ENCODE measurements around the gene SSH2. TPM values are rescaled to one million over a fixed set of nuclear protein-coding genes. Genes with fewer than 3 reads are reported as not detected.

Gene SSH2
- total RNA-seq, 2 experiments from 2014 or later = 32.6 to 36.1 TPM

- ChIA-PET POLR2A (no interaction called here), CTCF (interaction anchor here (0.8 to 6.0 kb wide), 3 partner anchors 9 to 35 kb away, joined by 3 to 37 read pairs (median 3); no protein-coding TSS in a partner anchor)
- no peak for ATAC-seq
- Mint-ChIP-seq H3K27me3 (no peaks in the 10 kb centered on the region), H3K27ac (no peak overlapping the region), H3K4me1 (peaks cover 42% of the 10 kb centered on the region), H3K4me3 (no peak overlapping the region), H3K9me3 (ENCODE audit: low read depth) (no peaks in the 10 kb centered on the region), H3K36me3 (ENCODE audit: low read depth) (peaks cover 42% of the 10 kb centered on the region)
- DNase-seq = no peak
- intact Hi-C loops (cut with DNase I, micrococcal nuclease) = no loop called here
Observed at GRCh38 chr17:29582772-29583171, 347.3 kb downstream of the SSH2 start.

DNA sequence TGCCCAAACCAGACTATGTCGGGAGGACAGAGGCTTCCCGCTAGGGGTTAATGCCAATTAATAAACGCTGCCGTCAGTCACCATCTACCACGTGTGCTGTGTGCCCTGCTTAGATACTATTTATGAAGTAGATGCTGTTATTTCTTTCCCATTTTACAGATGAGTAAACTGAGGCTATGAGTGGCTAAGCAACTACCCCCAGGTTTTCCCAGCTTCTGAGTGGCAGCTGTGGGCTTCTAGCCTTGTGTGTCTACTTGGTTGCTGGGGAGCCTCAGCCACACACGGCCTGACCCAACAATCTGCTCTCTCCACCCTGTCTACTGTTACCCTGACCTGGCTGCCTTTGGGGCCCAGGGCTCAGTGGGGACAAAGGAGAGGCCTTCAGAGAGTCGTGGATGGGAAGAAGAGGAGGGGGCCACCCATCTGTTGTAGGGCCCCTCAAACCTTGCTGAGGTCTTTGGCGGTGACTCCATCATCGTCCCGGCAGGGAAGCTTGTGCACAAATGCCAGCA, 347.7 kb downstream of the SSH2 start:
- Mint-ChIP-seq H3K4me1 (peaks cover 38% of the 10 kb centered on the region), H3K4me3 (no peak overlapping the region), H3K27me3 (no peaks in the 10 kb centered on the region), H3K27ac (no peak overlapping the region), H3K36me3 (ENCODE audit: low read depth) (peaks cover 41% of the 10 kb centered on the region), H3K9me3 (ENCODE audit: low read depth) (no peaks in the 10 kb centered on the region)
- intact Hi-C loops (cut with DNase I, micrococcal nuclease) = no loop called here
- ATAC-seq (no peak), DNase-seq (no peak)
- POLR2A ChIA-PET = no interaction called here
- CTCF ChIA-PET = interaction anchor here (0.8 to 6.0 kb wide), 7 partner anchors 9 to 57 kb away, joined by 3 to 37 read pairs (median 6); no protein-coding TSS in a partner anchor

DNA sequence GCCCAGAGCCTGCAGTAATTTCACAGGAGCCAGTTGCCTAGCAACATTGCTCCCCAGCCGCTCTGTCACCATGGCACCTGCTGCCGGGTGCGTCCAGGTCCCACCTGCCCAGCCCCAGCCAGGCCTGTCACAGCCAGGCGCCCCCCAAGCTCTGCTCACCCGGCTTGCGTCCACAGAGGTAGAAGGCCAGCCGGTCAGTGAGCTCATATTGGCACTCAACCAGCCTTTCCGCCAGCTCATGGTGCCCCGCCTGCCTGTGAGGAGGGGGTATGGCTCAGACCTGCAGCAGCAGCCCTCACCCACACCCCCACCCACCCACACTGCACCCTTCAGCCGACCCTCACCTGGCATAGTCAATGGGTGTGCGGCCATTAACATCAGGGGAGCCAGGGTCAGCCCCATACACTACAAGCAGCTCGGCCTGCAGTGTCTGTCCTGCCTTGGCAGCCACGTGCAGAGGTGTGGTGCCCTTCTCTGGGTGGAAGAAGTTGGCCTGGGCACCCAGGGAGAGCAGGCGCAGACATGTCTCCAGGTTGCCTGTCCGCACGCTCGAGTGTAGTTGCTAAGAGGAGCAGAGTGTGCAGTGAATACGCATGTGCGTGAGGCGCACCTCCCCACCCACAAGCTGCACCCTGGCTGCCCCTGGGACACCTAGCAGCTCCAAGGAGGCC, 348.3 kb downstream of the SSH2 start:
- H3K27ac Mint-ChIP-seq = no peak overlapping the region
- H3K4me1 Mint-ChIP-seq = peaks cover 32% of the 10 kb centered on the region
- no peaks in the 10 kb centered on the region for H3K27me3 Mint-ChIP-seq
- intact Hi-C loops (cut with DNase I, micrococcal nuclease) = no loop called here
- H3K36me3 Mint-ChIP-seq (ENCODE audit: low read depth) = peaks cover 40% of the 10 kb centered on the region
- ChIA-PET POLR2A (no interaction called here), CTCF (interaction anchor here (0.5 to 6.0 kb wide), 14 partner anchors 9 to 511 kb away, joined by 3 to 37 read pairs (median 4); partner anchors contain the start of gene ABHD15)
- no peak for ATAC-seq
- no peaks in the 10 kb centered on the region for H3K9me3 Mint-ChIP-seq (ENCODE audit: low read depth)
- H3K4me3 Mint-ChIP-seq = no peak overlapping the region
- DNase-seq = no peak

DNA sequence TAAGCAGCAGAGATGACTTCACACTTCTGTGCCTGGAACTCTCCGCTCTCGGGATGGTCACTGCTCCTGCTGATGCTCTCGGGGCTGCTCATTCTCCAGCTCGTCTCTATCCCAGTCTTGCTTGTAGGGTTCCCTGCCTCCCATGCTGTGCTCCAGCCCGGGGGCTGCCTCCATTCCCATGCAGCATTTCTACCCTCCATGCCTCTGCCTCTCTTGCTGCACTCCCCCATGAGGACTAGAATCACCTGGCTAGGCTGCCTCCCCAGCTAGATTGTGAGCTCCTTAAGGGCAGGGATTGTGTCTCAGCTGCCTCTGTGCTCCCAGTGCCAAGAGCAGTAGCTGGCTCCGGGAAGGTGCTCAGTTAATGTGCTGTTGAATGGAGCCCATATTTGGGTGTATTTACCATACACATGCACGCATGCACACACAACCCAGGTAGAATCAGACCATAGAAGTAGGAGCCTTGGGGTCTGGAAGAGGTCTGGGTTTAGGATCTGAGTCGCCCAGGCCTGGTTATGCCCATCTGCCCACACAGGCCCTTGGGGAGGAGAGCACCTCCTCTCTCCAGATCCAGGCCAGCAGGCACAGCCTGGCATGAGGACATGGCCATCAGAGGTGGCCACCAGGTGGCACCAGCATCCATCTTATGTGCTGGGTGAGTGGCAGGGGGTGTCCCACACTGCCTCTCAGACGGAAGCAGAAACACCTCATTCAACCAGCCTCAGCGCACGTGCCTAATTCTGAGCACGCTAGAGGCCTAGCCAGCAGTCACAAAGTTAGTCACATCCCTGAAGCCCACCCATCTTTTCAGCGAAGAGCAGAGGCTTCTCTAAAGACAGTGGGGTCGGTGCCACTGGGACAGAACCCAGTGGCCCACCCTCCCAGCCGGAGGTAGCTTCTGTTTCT, 349.9 kb downstream of the SSH2 start:
- peak; percentile 96 for DNase-seq
- peaks cover 18% of the 10 kb centered on the region for H3K4me1 Mint-ChIP-seq
- peak; percentile 97 for ATAC-seq
- POLR2A ChIA-PET = no interaction called here
- H3K4me3 Mint-ChIP-seq = no peak overlapping the region
- CTCF ChIA-PET = interaction anchor here (0.6 to 6.0 kb wide), 21 partner anchors 8 to 705 kb away, joined by 3 to 37 read pairs (median 3); partner anchors contain the start of genes ABHD15 and TP53I13
- H3K27ac Mint-ChIP-seq = peak overlapping the region; percentile 72
- intact Hi-C loops (cut with DNase I, micrococcal nuclease) = loop anchor here (1.0 kb wide), 5 partner anchors 11 to 513 kb away; no protein-coding TSS in a partner anchor
- H3K36me3 Mint-ChIP-seq (ENCODE audit: low read depth) = peaks cover 42% of the 10 kb centered on the region
- no peaks in the 10 kb centered on the region for H3K27me3 Mint-ChIP-seq
- no peaks in the 10 kb centered on the region for H3K9me3 Mint-ChIP-seq (ENCODE audit: low read depth)

DNA sequence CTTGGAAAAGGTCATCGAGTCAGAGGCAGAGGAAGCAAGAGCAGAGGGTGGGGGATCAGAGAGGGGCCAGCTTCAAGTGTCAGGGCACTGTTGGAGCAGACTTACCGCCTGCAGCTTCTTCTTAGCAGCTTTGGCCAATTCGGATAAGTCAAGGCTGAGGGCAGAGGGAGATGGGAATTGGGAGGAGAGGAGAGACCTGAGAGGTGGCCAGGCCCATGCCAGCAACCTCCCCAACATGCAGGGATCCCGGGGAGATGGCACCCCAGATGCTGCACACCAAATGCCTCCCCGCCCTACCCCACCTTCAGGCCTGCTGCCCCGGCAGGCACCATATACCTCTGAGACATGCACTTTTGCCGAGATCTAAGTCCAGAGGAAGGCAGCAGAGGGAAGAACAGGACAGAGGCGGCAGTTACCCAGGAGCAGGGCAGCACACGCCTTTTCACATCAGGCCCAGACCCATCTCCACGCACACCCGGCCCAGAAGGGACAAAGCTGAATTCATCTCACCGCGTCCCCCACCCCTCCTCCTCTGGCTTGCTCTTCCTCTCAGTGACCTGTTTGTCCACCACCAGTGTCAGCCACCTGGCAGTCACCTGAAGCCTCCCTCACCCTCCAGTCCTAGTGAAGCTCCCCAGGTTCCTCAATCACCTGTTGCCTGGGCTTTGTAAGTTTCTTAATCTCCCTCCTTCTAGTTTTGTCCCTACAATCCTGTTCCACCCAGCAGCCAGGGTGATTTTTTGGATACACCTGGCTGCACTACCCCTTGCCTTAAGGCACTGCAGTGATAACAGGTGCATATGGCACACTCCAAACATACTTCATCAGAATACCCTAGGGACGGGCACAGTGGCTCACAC, 351.2 kb downstream of the SSH2 start:
- Mint-ChIP-seq H3K9me3 (ENCODE audit: low read depth) (no peaks in the 10 kb centered on the region), H3K4me3 (no peak overlapping the region), H3K36me3 (ENCODE audit: low read depth) (peaks cover 48% of the 10 kb centered on the region), H3K27me3 (no peaks in the 10 kb centered on the region), H3K4me1 (peaks cover 9% of the 10 kb centered on the region), H3K27ac (no peak overlapping the region)
- ATAC-seq (no peak), DNase-seq (no peak)
- CTCF ChIA-PET = interaction anchor here (0.6 to 6.0 kb wide), 6 partner anchors 9 to 209 kb away, joined by 3 to 37 read pairs (median 11); partner anchors contain the start of gene TP53I13
- intact Hi-C loops (cut with DNase I, micrococcal nuclease) = no loop called here
- POLR2A ChIA-PET = no interaction called here

DNA sequence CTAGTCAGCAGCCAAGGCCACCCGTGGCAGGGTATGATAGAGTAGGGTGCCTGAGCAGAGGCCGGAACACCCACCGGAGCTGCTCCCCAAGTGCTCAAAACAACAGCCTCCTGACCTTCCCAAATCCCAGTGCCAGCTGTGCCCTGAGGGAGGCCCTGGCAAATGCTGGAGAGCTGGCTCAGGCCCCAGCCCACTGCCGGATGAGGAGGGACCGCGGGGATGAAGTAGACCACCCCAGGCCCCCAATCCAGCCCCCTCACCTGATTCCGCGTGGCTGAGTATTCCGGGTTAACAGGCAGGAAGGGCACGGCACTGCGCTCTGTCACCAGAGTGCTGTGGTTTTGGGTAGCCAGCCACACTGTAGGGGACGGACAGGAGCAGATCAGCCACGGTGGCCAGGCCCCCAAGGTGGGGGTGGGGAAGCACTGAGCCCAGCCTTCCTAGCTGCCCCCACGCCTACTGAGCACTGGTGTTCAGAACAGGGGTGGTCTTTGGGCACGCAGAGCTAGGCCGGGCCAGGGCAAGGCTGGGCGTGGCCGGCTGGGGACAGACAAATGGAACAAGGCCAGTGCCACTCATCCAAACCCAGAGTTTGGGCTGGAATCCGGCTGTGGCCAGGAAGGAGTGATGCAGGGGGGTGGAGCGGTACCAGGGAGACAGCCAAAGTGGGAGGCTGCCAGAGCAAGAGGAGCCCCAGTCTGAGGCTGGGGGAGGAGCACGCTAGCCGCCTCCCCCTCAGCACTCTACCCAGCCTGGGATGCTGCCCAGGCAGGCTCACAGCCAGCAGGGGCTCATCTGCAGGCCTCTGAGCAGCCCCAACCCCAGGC, 352.4 kb downstream of the SSH2 start:
- no peaks in the 10 kb centered on the region for H3K9me3 Mint-ChIP-seq (ENCODE audit: low read depth)

DNA sequence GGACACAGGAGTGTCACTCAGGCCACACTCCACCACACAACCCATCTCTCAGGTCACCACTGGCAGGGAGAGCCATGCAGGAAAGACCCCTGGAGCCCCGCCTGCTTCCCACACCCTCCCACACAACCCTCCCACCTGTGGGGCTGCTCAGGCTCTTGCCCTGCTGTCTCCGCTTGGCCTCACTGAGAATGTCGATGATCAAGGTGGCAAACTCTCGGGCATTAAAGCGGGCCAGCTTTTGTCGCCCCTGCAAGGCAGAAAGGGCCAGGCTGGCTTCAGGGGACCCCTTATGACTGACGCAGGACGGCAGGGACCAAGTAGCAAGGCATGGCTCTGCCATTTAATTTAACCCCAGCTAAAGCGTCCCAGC, 353.0 kb downstream of the SSH2 start:
- Mint-ChIP-seq H3K36me3 (ENCODE audit: low read depth) (peaks cover 33% of the 10 kb centered on the region), H3K4me1 (peaks cover 14% of the 10 kb centered on the region)

More for the DNA sequence above, 352.4 kb downstream of the SSH2 start:
- Mint-ChIP-seq H3K4me3 (no peak overlapping the region), H3K4me1 (peaks cover 14% of the 10 kb centered on the region), H3K36me3 (ENCODE audit: low read depth) (peaks cover 38% of the 10 kb centered on the region), H3K27ac (no peak overlapping the region), H3K27me3 (no peaks in the 10 kb centered on the region)
- CTCF ChIA-PET = interaction anchor here (0.5 to 13.5 kb wide), 4 partner anchors 10 to 339 kb away, joined by 3 to 93 read pairs (median 20); no protein-coding TSS in a partner anchor
- DNase-seq (no peak), ATAC-seq (no peak)
- POLR2A ChIA-PET = interaction anchor here (1.4 kb wide), 1 partner anchor 39 kb away, joined by 3 read pairs; no protein-coding TSS in a partner anchor
- intact Hi-C loops (cut with DNase I, micrococcal nuclease) = no loop called here

DNA sequence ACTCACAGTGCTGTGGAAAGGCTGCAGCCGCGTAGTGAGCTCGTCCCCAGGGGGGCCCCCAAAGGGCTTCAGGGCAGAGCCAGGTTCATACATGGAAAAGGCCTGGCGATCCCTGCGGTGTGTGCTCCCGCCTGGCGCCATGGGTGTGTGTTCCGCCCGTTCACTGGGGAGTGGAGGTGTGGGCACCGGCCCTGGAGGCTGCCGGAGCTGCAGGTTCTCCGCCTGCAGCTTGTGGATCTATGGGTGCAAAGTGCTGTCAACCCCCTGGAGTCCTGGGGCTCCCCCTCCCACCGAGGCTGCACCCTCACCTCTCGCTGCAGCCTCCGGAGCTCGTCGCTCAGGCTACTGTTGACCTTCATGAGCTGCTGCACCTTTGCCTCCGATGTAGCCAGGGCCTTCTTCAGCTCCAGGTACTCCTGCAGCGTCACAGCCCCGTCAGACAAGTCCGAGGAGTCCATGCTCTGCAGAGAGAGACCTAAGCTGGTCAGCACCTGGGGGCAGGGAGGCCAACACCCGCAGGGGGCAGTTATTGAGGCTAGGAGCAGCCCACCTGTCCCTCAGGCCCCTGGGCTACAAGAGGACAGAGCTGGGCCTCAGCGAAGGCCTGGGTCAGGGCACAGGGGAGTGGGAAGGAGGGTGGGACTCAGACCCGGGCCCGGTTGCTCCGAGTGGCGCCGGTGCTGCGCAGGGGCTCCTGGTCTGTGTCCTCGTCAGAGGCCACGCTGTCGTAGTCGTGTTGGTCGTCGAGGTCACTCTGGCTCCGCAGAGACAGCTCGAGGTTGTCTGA, 353.6 kb downstream of the SSH2 start:
- H3K4me1 Mint-ChIP-seq = peaks cover 14% of the 10 kb centered on the region

More for the DNA sequence above, 353.0 kb downstream of the SSH2 start:
- ChIA-PET CTCF (interaction anchor here (0.5 to 13.5 kb wide), 5 partner anchors 9 to 339 kb away, joined by 3 to 93 read pairs (median 3); no protein-coding TSS in a partner anchor), POLR2A (interaction anchor here (0.7 to 1.4 kb wide), 2 partner anchors 14 to 40 kb away, joined by 3 read pairs; no protein-coding TSS in a partner anchor)
- H3K9me3 Mint-ChIP-seq (ENCODE audit: low read depth) = no peaks in the 10 kb centered on the region
- no peak overlapping the region for H3K4me3 Mint-ChIP-seq
- H3K27ac Mint-ChIP-seq = no peak overlapping the region
- intact Hi-C loops (cut with DNase I, micrococcal nuclease) = no loop called here
- ATAC-seq = no peak
- H3K27me3 Mint-ChIP-seq = no peaks in the 10 kb centered on the region
- no peak for DNase-seq

More for the DNA sequence above, 353.6 kb downstream of the SSH2 start:
- H3K27me3 Mint-ChIP-seq = no peaks in the 10 kb centered on the region
- intact Hi-C loops (cut with DNase I, micrococcal nuclease) = no loop called here
- DNase-seq (no peak), ATAC-seq (no peak)
- H3K9me3 Mint-ChIP-seq (ENCODE audit: low read depth) = no peaks in the 10 kb centered on the region
- no peak overlapping the region for H3K4me3 Mint-ChIP-seq
- POLR2A ChIA-PET = interaction anchor here (0.7 to 1.4 kb wide), 2 partner anchors 15 to 41 kb away, joined by 3 read pairs; no protein-coding TSS in a partner anchor
- H3K27ac Mint-ChIP-seq = no peak overlapping the region
- CTCF ChIA-PET = interaction anchor here (0.5 to 13.5 kb wide), 5 partner anchors 8 to 338 kb away, joined by 3 to 93 read pairs (median 3); no protein-coding TSS in a partner anchor
- H3K36me3 Mint-ChIP-seq (ENCODE audit: low read depth) = peaks cover 33% of the 10 kb centered on the region
